Measurements from ENCODE around the gene HPCA. TPM values are rescaled to one million over a fixed set of nuclear protein-coding genes. Genes with fewer than 3 reads are reported as not detected.

HPCA gene
- total and polyA plus RNA-seq, 2 of the 8 experiments (the other 6 are each of a cell fraction or from before 2014, with no cell fraction given): 0.70 to 1.4 TPM

- H2AFZ ChIP-seq (ENCODE audit: low read length): no peak overlapping the region
- H3K4me3 ChIP-seq (ENCODE audit: extremely low read depth in 1 of 4, insufficient read depth in 2 of 4, low read depth in 3 of 4, low read length in 4 of 4): peak overlapping the region in 1 of 4 experiments; percentile 87; a peak in 1 of 8 replicates
- H4K8ac ChIP-seq (ENCODE audit: extremely low read depth, insufficient read depth, low read length): peak overlapping the region; percentile 25; the same call in 1 of the 2 replicates
- no peak overlapping the region for H2BK12ac ChIP-seq (ENCODE audit: low read depth, low read length)
- no peak overlapping the region for H3K18ac ChIP-seq (ENCODE audit: extremely low read depth, low read length)
- H3K14ac ChIP-seq (ENCODE audit: insufficient read length): no peak overlapping the region
- H3K27me3 ChIP-seq (replicated peaks in 1 of 4; ENCODE audit: control insufficient read depth in 3 of 4, extremely low read depth in 1 of 4, insufficient read depth in 3 of 4, low read length in 3 of 4): peaks cover 4 to 34% (median 24%) of the 10 kb centered on the region in 4 experiments
- peaks cover under 1 to 3% of the 10 kb centered on the region in 2 experiments for H4K20me1 ChIP-seq (replicated peaks in 1 of 2; ENCODE audit: control insufficient read depth in 1 of 2, insufficient read depth in 2 of 2, low read length in 2 of 2)
- H3K4me1 ChIP-seq (replicated peaks in 1 of 4; ENCODE audit: control insufficient read depth in 3 of 4, insufficient read depth in 4 of 4, low read length in 3 of 4): peaks cover 0 to 15% (median 7%) of the 10 kb centered on the region in 4 experiments; a peak in 5 of 7 replicates
- no peak overlapping the region for H3K4ac ChIP-seq (replicated peaks; ENCODE audit: insufficient read length, low read depth, low read length)
- CTCF ChIA-PET (ENCODE audit: partially characterized antibody): interaction anchor here (0.5 to 16.6 kb wide), 9 partner anchors 16 to 401 kb away, joined by 3 to 382 read pairs (median 3); partner anchors contain the start of genes FNDC5 and HPCA
- H3K9ac ChIP-seq (replicated peaks in 1 of 4; ENCODE audit: extremely low read depth in 1 of 4, low read depth in 3 of 4, low read length in 3 of 4): no peak overlapping the region
- H2AK5ac ChIP-seq (ENCODE audit: low read depth, low read length): no peak overlapping the region; the same call in 1 of the 2 replicates
- 96% methylated on average over 5 of the region's 6 CpGs; no CpG with 5 or more reads in 1 of the 2 experiments for WGBS, 2 experiments (ENCODE audit: extremely low coverage in 1 of 2, insufficient coverage in 1 of 2, insufficient read length in 1 of 2, insufficient replicate concordance in 2 of 2, low coverage in 1 of 2, low lambda C conversion rate in 2 of 2, missing lambda C conversion rate in 1 of 2)
- H3K36me3 ChIP-seq (ENCODE audit: control insufficient read depth in 2 of 4, insufficient read depth in 4 of 4, low read length in 3 of 4): no peaks in the 10 kb centered on the region
- H2BK120ac ChIP-seq (replicated peaks; ENCODE audit: low read depth, low read length): no peak overlapping the region
- no peak overlapping the region for H4K91ac ChIP-seq (replicated peaks; ENCODE audit: insufficient read length, low read length)
- H3K79me1 ChIP-seq (ENCODE audit: low read depth, low read length): no peaks in the 10 kb centered on the region
- H4K5ac ChIP-seq (ENCODE audit: insufficient read length, low read depth, low read length): no peak overlapping the region
- H3K27ac ChIP-seq (ENCODE audit: low read depth, low read length): no peak overlapping the region
- POLR2A ChIA-PET (ENCODE audit: partially characterized antibody): interaction anchor here (1.2 to 1.8 kb wide), 2 partner anchors 10 to 32 kb away, joined by 3 to 5 read pairs; no protein-coding TSS in a partner anchor
- peaks cover 0 to 6% of the 10 kb centered on the region in 2 experiments; a peak in 1 of 4 replicates for H3K9me3 ChIP-seq (ENCODE audit: insufficient read depth in 2 of 2, low read depth in 1 of 2, low read length in 1 of 2)
- no peak overlapping the region for H3K56ac ChIP-seq (replicated peaks; ENCODE audit: insufficient read length, low read depth, low read length)
- no peak overlapping the region for H2BK5ac ChIP-seq (ENCODE audit: low read depth, low read length)
- DNase-seq (ENCODE audit: low read depth in 1 of 2, low spot score in 2 of 2) (no peak), FAIRE-seq (no peak)
- no peak overlapping the region for H2BK20ac ChIP-seq (ENCODE audit: low read length)
- no peaks in the 10 kb centered on the region for H3K79me2 ChIP-seq (ENCODE audit: control insufficient read depth in 1 of 2, insufficient read depth in 2 of 2, low read length in 2 of 2)
- H3K23ac ChIP-seq (ENCODE audit: insufficient read length): no peak overlapping the region
- H2BK15ac ChIP-seq (ENCODE audit: low read length): no peak overlapping the region
- H3K23me2 ChIP-seq (ENCODE audit: low read depth, low read length): peaks cover 2% of the 10 kb centered on the region; the same call in 1 of the 2 replicates
- peak overlapping the region in 1 of 2 experiments; percentile 67; a peak in 2 of 4 replicates for H3K4me2 ChIP-seq (ENCODE audit: insufficient read depth in 1 of 2, low read depth in 2 of 2, low read length in 2 of 2)
- TF ChIP-seq EP300 (IDR thresholded peaks at IDR 0.05; ENCODE audit: borderline replicate concordance in 1 of 2, low read depth in 2 of 2, low read length in 2 of 2) (no peak), NRF1 (IDR thresholded peaks at IDR 0.05; ENCODE audit: low read depth, low read length) (no peak), EGR1 (IDR thresholded peaks at IDR 0.05; ENCODE audit: borderline replicate concordance, low read depth, low read length) (no peak), RBBP5 (IDR thresholded peaks at IDR 0.05; ENCODE audit: borderline replicate concordance, low read depth, low read length) (no peak), CHD1 (IDR thresholded peaks at IDR 0.05; ENCODE audit: low read depth, low read length) (no peak), ASH2L (IDR thresholded peaks at IDR 0.05; ENCODE audit: low read length) (no peak), NANOG (IDR thresholded peaks at IDR 0.05; ENCODE audit: insufficient read depth, low read depth, low read length, poor library complexity, severe bottlenecking) (no peak), MAFK (IDR thresholded peaks at IDR 0.05; ENCODE audit: low read depth, low read length) (no peak), CTCF (IDR thresholded peaks at IDR 0.05; ENCODE audit: control extremely low read depth in 1 of 3, insufficient read depth in 1 of 3, low read depth in 1 of 3, low read length in 3 of 3) (no peak), SUZ12 (IDR thresholded peaks at IDR 0.05; ENCODE audit: low read length) (no peak)
Observed at GRCh38 chr1:32894681-32895080, 8.4 kb downstream of the HPCA start.
